CD14-positive monocyte (primary cell): Measurements from ENCODE around the gene GNB4. TPM values are rescaled to one million over a fixed set of nuclear protein-coding genes. Genes with fewer than 3 reads are reported as not detected.

ENCODE experiments used
- DNase-seq, 3 donors: peaks; one replicate each; pipeline ENCODE4 v3.0.0-alpha.2; 2011 to 2022
- H2AFZ ChIP-seq: 2 replicates; pipeline ENCODE4 v1.6.0; 2012; ENCODE audit warnings: mild to moderate bottlenecking, low read depth, low read length, inconsistent platforms; ENCODE audit not compliant: insufficient read depth, poor library complexity, severe bottlenecking
- H3K27ac ChIP-seq, 2 donors: 1 replicate in 1 of 2; 2 replicates in 1 of 2; pipeline ENCODE4 v1.5.1; 2012 to 2013; ENCODE audit warnings: low read length in 2 of 2, control low read depth in 1 of 2, inconsistent platforms in 1 of 2, low read depth in 1 of 2, mild to moderate bottlenecking in 1 of 2
- H3K27me3 ChIP-seq, 2 donors: one replicate each; pipeline versions ENCODE4 v1.6.0 to v1.6.1; 2011 to 2013; ENCODE audit warnings: low read length in 2 of 2; ENCODE audit not compliant: control insufficient read depth in 2 of 2, insufficient read depth in 2 of 2
- H3K36me3 ChIP-seq, 2 donors: replicated peaks in 1 of 2; 1 replicate in 1 of 2; 2 replicates in 1 of 2; pipeline versions ENCODE4 v1.5.1 to v1.6.1; 2012 to 2013; ENCODE audit warnings: low read length in 2 of 2, control low read depth in 1 of 2, inconsistent platforms in 1 of 2, mild to moderate bottlenecking in 1 of 2; ENCODE audit not compliant: insufficient read depth in 2 of 2, control insufficient read depth in 1 of 2
- H3K4me1 ChIP-seq, 2 donors: 1 replicate in 1 of 2; 2 replicates in 1 of 2; pipeline versions ENCODE4 v1.5.1 to v1.6.1; 2012 to 2013; ENCODE audit warnings: low read length in 2 of 2, control low read depth in 1 of 2, inconsistent platforms in 1 of 2, mild to moderate bottlenecking in 1 of 2, moderate library complexity in 1 of 2; ENCODE audit not compliant: insufficient read depth in 2 of 2, control insufficient read depth in 1 of 2
- H3K4me2 ChIP-seq: replicated peaks from 2 replicates; pipeline ENCODE3; 2012; ENCODE audit warnings: low read length, moderate library complexity, mild to moderate bottlenecking; ENCODE audit not compliant: poor library complexity, severe bottlenecking; ENCODE audit errors: extremely low read depth
- H3K4me3 ChIP-seq, 3 experiments: fragments of 200-600 bp in 1 of 3; sonication (generic) in 1 of 3; replicated peaks in 1 of 3; 1 replicate in 2 of 3; 2 replicates in 1 of 3; pipeline ENCODE4 v1.5.1; 2011 to 2013; ENCODE audit warnings: low read length in 3 of 3, mild to moderate bottlenecking in 3 of 3, control low read depth in 2 of 3, low read depth in 2 of 3, inconsistent platforms in 1 of 3, moderate library complexity in 1 of 3
- H3K79me2 ChIP-seq: 2 replicates; pipeline ENCODE4 v1.6.0; 2012; ENCODE audit warnings: mild to moderate bottlenecking, control low read depth, inconsistent platforms, low read length, moderate library complexity; ENCODE audit not compliant: insufficient read depth
- H3K9ac ChIP-seq: 2 replicates; pipeline ENCODE4 v1.6.0; 2017; ENCODE audit warnings: low read length, mild to moderate bottlenecking; ENCODE audit not compliant: insufficient read depth, poor library complexity, severe bottlenecking
- H3K9me3 ChIP-seq, 2 donors: replicated peaks in 1 of 2; 1 replicate in 1 of 2; 2 replicates in 1 of 2; pipeline versions ENCODE4 v1.5.1 to v1.6.1; 2012 to 2013; ENCODE audit warnings: low read length in 2 of 2, control low read depth in 1 of 2; ENCODE audit not compliant: control insufficient read depth in 1 of 2, insufficient read depth in 1 of 2
- H4K20me1 ChIP-seq: 2 replicates; pipeline ENCODE4 v1.6.0; 2012; ENCODE audit warnings: mild to moderate bottlenecking, low read length, control low read depth, moderate library complexity; ENCODE audit not compliant: insufficient read depth
- H3K27ac Mint-ChIP-seq, 7 donors: one replicate each; pipeline ENCODE4 v1.8.0; 2020; ENCODE audit warnings: mild to moderate bottlenecking in 7 of 7, mixed read lengths in 7 of 7, moderate library complexity in 6 of 7, inconsistent platforms in 2 of 7
- H3K27me3 Mint-ChIP-seq, 3 donors: one replicate each; pipeline ENCODE4 v1.8.0; 2021 to 2022; ENCODE audit warnings: low read depth in 3 of 3, mild to moderate bottlenecking in 3 of 3, mixed read lengths in 3 of 3, moderate library complexity in 3 of 3, inconsistent platforms in 1 of 3
- H3K36me3 Mint-ChIP-seq, 2 donors: one replicate each; pipeline ENCODE4 v1.8.0; 2020; ENCODE audit warnings: mixed read lengths in 2 of 2, inconsistent platforms in 1 of 2, mild to moderate bottlenecking in 1 of 2
- H3K4me1 Mint-ChIP-seq: one replicate; pipeline ENCODE4 v1.8.0; 2020; ENCODE audit warnings: mild to moderate bottlenecking, mixed read lengths
- H3K4me3 Mint-ChIP-seq, 2 donors: one replicate each; pipeline ENCODE4 v1.8.0; 2020; ENCODE audit warnings: mild to moderate bottlenecking in 2 of 2, mixed read lengths in 2 of 2, moderate library complexity in 1 of 2
- H3K9me3 Mint-ChIP-seq, 7 donors: one replicate each; pipeline ENCODE4 v1.8.0; 2020 to 2022; ENCODE audit warnings: mixed read lengths in 7 of 7, mild to moderate bottlenecking in 6 of 7, moderate library complexity in 6 of 7, inconsistent platforms in 2 of 7
- WGBS: methylation state at CpG from one replicate; pipeline ENCODE4 v1.1.5; 2013; ENCODE audit warnings: missing lambda C conversion rate; ENCODE audit not compliant: insufficient coverage; 5-methylcytosine and 5-hydroxymethylcytosine counted together
- intact Hi-C, 2 donors: fragments of 100-400 bp; cut with micrococcal nuclease; formaldehyde crosslinking; loops; one replicate each; pipeline versions ENCODE4 v1.15.0 to v1.15.1; 2023
- polyA plus RNA-seq, 3 donors: library from polyadenylated mRNA; depleted of rRNA in 1 of 3; unstranded in 2 of 3; stranded (reverse) in 1 of 3; fragments of 300-500 nt in 2 of 3; fragments of >200 nt in 1 of 3; fragmentation: Illumina TruSeq in 2 of 3; gene quantifications; 1 replicate in 2 of 3; 2 replicates in 1 of 3; pipeline ENCODE4 v1.2.3, GENCODE V29; 2012 to 2021
- TF ChIP-seq, protein P1 (sequence below): fragments of 200-600 bp; IDR thresholded peaks from one replicate; pipeline ENCODE4 v1.8.0; 2022; ENCODE audit warnings: antibody characterized with exemption, mild to moderate bottlenecking

GNB4 gene
- polyA plus RNA-seq, 3 donors: 15.4 to 65.1 (median 63.5) TPM

GRCh38 chr3:179432451-179432850 lies 18.8 kb downstream of the GNB4 start:
- no peaks in the 10 kb centered on the region for H3K27me3 ChIP-seq

GRCh38 chr3:179432021-179432420 lies 19.2 kb downstream of the GNB4 start:
- peaks cover 27 to 34% of the 10 kb centered on the region in 2 donors for H3K4me1 ChIP-seq
- peaks cover 97% of the 10 kb centered on the region for H3K79me2 ChIP-seq
- H3K4me2 ChIP-seq: peak overlapping the region; percentile 74
- H3K36me3 ChIP-seq: no peaks in the 10 kb centered on the region
- peak overlapping the region; percentile 12 to 65 (median 21) for H3K4me3 ChIP-seq
- Mint-ChIP-seq H3K27me3 (peaks cover 0 to 1% (median 0%) of the 10 kb centered on the region in 3 donors), H3K27ac (peak overlapping the region; percentile 44 to 91 (median 87)), H3K36me3 (peaks cover 0 to 14% of the 10 kb centered on the region in 2 donors), H3K4me3 (peak overlapping the region; percentile 58 to 78), H3K9me3 (no peaks in the 10 kb centered on the region), H3K4me1 (peaks cover 49% of the 10 kb centered on the region)
- H3K27ac ChIP-seq: peak overlapping the region; percentile 40 to 80
- H3K9ac ChIP-seq: peak overlapping the region; percentile 41
- H4K20me1 ChIP-seq: peaks cover 97% of the 10 kb centered on the region
- H3K9me3 ChIP-seq: no peaks in the 10 kb centered on the region
- peak; percentile 48 to 72 (median 57) for DNase-seq
- H3K27me3 ChIP-seq: no peaks in the 10 kb centered on the region
- peak overlapping the region; percentile 59 for H2AFZ ChIP-seq
- TF ChIP-seq, protein P1, sequence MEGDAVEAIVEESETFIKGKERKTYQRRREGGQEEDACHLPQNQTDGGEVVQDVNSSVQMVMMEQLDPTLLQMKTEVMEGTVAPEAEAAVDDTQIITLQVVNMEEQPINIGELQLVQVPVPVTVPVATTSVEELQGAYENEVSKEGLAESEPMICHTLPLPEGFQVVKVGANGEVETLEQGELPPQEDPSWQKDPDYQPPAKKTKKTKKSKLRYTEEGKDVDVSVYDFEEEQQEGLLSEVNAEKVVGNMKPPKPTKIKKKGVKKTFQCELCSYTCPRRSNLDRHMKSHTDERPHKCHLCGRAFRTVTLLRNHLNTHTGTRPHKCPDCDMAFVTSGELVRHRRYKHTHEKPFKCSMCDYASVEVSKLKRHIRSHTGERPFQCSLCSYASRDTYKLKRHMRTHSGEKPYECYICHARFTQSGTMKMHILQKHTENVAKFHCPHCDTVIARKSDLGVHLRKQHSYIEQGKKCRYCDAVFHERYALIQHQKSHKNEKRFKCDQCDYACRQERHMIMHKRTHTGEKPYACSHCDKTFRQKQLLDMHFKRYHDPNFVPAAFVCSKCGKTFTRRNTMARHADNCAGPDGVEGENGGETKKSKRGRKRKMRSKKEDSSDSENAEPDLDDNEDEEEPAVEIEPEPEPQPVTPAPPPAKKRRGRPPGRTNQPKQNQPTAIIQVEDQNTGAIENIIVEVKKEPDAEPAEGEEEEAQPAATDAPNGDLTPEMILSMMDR: no peak
- WGBS: no CpG with 5 or more reads among the region's 3 CpGs
- intact Hi-C loops: no loop called here

More at GRCh38 chr3:179432451-179432850, 18.8 kb downstream of the GNB4 start:
- peaks cover 97% of the 10 kb centered on the region for H4K20me1 ChIP-seq
- TF ChIP-seq, protein P1: no peak
- Mint-ChIP-seq H3K4me1 (peaks cover 53% of the 10 kb centered on the region), H3K36me3 (peaks cover 0 to 11% of the 10 kb centered on the region in 2 donors), H3K27ac (peak overlapping the region; percentile 81 to 91 (median 87)), H3K9me3 (no peaks in the 10 kb centered on the region), H3K4me3 (peak overlapping the region in 1 of 2 donors; percentile 78), H3K27me3 (peaks cover 0 to 1% (median 0%) of the 10 kb centered on the region in 3 donors)
- H3K79me2 ChIP-seq: peaks cover 97% of the 10 kb centered on the region
- no peak for DNase-seq
- H3K4me1 ChIP-seq: peaks cover 31 to 39% of the 10 kb centered on the region in 2 donors
- intact Hi-C loops: no loop called here
- no CpG with 5 or more reads among the region's 1 CpG for WGBS
- H3K9ac ChIP-seq: no peak overlapping the region
- H3K4me2 ChIP-seq: peak overlapping the region; percentile 74
- H3K36me3 ChIP-seq: no peaks in the 10 kb centered on the region
- no peak overlapping the region for H2AFZ ChIP-seq
- H3K9me3 ChIP-seq: no peaks in the 10 kb centered on the region
- H3K27ac ChIP-seq: peak overlapping the region in 1 of 2 donors; percentile 80
- peak overlapping the region in 1 of 3 experiments; percentile 65 for H3K4me3 ChIP-seq
